Natural killer cell (primary cell): ENCODE results near the gene CHMP3. TPM values are rescaled to one million over a fixed set of nuclear protein-coding genes. Genes with fewer than 3 reads are reported as not detected.

ENCODE experiments used
- ATAC-seq, 3 donors: fragments of 150-1000 bp in 2 of 3; fragments of 200-7000 bp in 1 of 3; cut with Tn5 transposase; 1 replicate in 1 of 3; 2 replicates in 2 of 3; pipeline ENCODE4 v1.10.0; 2021; ENCODE audit warnings: mild to moderate bottlenecking in 2 of 3, moderate library complexity in 2 of 3
- DNase-seq, 2 donors: peaks; one replicate each; pipeline versions ENCODE4 v3.0.0 to v3.0.0-alpha.2; 2013 to 2021; ENCODE audit warnings: mixed read lengths in 1 of 2
- H3K27ac ChIP-seq: one replicate; pipeline ENCODE4 v1.5.1; 2013; ENCODE audit warnings: mild to moderate bottlenecking, low read length
- H3K27me3 ChIP-seq: one replicate; pipeline ENCODE4 v1.6.1; 2013; ENCODE audit warnings: low read length; ENCODE audit not compliant: control insufficient read depth, insufficient read depth
- H3K36me3 ChIP-seq: one replicate; pipeline ENCODE4 v1.6.1; 2013; ENCODE audit warnings: low read length; ENCODE audit not compliant: control insufficient read depth, insufficient read depth
- H3K4me1 ChIP-seq: one replicate; pipeline ENCODE4 v1.6.1; 2013; ENCODE audit warnings: low read length; ENCODE audit not compliant: control insufficient read depth, insufficient read depth
- H3K4me3 ChIP-seq: one replicate; pipeline ENCODE4 v1.5.1; 2013; ENCODE audit warnings: low read length
- H3K9me3 ChIP-seq: one replicate; pipeline ENCODE4 v1.6.1; 2013; ENCODE audit warnings: low read length; ENCODE audit not compliant: control insufficient read depth, insufficient read depth
- H3K27ac Mint-ChIP-seq, 2 donors: one replicate each; pipeline ENCODE4 v1.8.0; 2022; ENCODE audit warnings: mild to moderate bottlenecking in 2 of 2, mixed read lengths in 2 of 2, moderate library complexity in 1 of 2
- H3K27me3 Mint-ChIP-seq, 2 donors: one replicate each; pipeline ENCODE4 v1.8.0; 2022; ENCODE audit warnings: low read depth in 2 of 2, mixed read lengths in 2 of 2
- H3K36me3 Mint-ChIP-seq: one replicate; pipeline ENCODE4 v1.8.0; 2022; ENCODE audit warnings: mixed read lengths
- H3K4me1 Mint-ChIP-seq, 2 donors: one replicate each; pipeline ENCODE4 v1.8.0; 2022; ENCODE audit warnings: mixed read lengths in 2 of 2
- H3K4me3 Mint-ChIP-seq: one replicate; pipeline ENCODE4 v1.8.0; 2022; ENCODE audit warnings: mild to moderate bottlenecking, moderate library complexity, mixed read lengths
- H3K9me3 Mint-ChIP-seq, 2 donors: one replicate each; pipeline ENCODE4 v1.8.0; 2022; ENCODE audit warnings: mixed read lengths in 2 of 2
- WGBS: methylation state at CpG from one replicate; pipeline ENCODE4 v1.1.7; 2013; ENCODE audit warnings: missing lambda C conversion rate; ENCODE audit not compliant: insufficient coverage; 5-methylcytosine and 5-hydroxymethylcytosine counted together
- intact Hi-C: fragments of 100-400 bp; cut with micrococcal nuclease; formaldehyde crosslinking; loops from one replicate; pipeline ENCODE4 v1.14.2; 2022
- total RNA-seq, 4 donors: library from RNA; stranded (reverse); fragments of 120-200 nt in 1 of 4; gene quantifications; one replicate each; pipeline versions ENCODE4 v1.2.3 to v1.2.4, GENCODE V29; 2013 to 2022
- TF ChIP-seq, protein P1 (sequence below): fragments of 200-600 bp; IDR thresholded peaks from one replicate; pipeline ENCODE4 v1.8.0; 2022; ENCODE audit warnings: antibody characterized with exemption

The CHMP3 gene
- total RNA-seq, 3 donors from 2014 or later (not counting 1 experiment from before 2014, with no cell fraction given): 47.4 to 50.3 (median 49.3) TPM

DNA sequence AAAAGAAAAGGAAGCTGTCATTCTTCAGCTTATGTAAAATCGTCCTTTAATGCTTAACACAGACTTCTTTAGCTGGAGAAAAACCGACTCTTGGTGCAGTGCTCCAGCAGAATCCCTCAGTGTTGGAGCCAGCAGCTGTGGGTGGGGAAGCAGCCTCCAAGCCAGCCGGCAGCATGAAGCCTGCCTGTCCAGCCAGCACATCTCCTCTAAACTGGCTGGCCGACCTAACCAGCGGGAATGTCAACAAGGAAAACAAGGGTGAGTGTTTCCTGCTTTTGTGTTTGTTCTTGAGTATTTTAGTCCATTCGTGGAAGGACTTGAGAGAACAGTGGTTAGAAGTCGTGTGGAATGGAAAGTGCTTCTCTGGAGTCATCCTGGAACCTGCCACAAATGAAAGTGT is 83.1 kb downstream of the CHMP3 start:
- peak overlapping the region in 1 of 2 donors; percentile 34 for H3K27ac Mint-ChIP-seq

DNA sequence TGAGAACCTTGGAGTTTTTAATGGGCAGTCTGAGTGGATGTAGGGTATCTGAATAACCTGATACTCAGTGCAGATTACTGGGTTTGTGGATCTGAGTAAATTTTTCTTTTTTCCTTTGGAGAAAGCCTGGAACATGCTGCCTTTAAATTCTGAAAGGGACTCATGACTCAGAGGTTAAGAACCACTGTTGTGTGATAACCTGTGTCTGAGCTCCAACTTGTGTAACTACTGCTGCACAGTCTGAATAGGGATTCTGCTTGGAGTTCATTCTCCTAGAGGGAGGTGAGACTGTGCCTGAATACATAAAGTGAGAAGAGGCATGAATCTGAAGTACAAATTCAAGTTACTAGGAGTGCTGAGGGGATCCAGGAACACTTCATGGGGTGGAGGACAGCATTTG is 85.9 kb downstream of the CHMP3 start:
- peaks cover 95% of the 10 kb centered on the region for H3K36me3 ChIP-seq
- H3K4me1 Mint-ChIP-seq: peaks cover 25 to 27% of the 10 kb centered on the region in 2 donors
- peak overlapping the region in 1 of 2 donors; percentile 21 for H3K27ac Mint-ChIP-seq
- no peaks in the 10 kb centered on the region for H3K4me1 ChIP-seq
- H3K27me3 ChIP-seq: no peaks in the 10 kb centered on the region
- no peaks in the 10 kb centered on the region for H3K9me3 Mint-ChIP-seq
- no peak overlapping the region for H3K4me3 ChIP-seq
- intact Hi-C loops: no loop called here
- ATAC-seq: no peak
- TF ChIP-seq, protein P1, sequence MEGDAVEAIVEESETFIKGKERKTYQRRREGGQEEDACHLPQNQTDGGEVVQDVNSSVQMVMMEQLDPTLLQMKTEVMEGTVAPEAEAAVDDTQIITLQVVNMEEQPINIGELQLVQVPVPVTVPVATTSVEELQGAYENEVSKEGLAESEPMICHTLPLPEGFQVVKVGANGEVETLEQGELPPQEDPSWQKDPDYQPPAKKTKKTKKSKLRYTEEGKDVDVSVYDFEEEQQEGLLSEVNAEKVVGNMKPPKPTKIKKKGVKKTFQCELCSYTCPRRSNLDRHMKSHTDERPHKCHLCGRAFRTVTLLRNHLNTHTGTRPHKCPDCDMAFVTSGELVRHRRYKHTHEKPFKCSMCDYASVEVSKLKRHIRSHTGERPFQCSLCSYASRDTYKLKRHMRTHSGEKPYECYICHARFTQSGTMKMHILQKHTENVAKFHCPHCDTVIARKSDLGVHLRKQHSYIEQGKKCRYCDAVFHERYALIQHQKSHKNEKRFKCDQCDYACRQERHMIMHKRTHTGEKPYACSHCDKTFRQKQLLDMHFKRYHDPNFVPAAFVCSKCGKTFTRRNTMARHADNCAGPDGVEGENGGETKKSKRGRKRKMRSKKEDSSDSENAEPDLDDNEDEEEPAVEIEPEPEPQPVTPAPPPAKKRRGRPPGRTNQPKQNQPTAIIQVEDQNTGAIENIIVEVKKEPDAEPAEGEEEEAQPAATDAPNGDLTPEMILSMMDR: no peak
- no peak overlapping the region for H3K27ac ChIP-seq
- no peak overlapping the region for H3K4me3 Mint-ChIP-seq
- H3K36me3 Mint-ChIP-seq: peaks cover 53% of the 10 kb centered on the region
- no peaks in the 10 kb centered on the region for H3K9me3 ChIP-seq
- no peaks in the 10 kb centered on the region for H3K27me3 Mint-ChIP-seq
- DNase-seq: no peak

More for the DNA sequence above, 83.1 kb downstream of the CHMP3 start:
- H3K4me3 Mint-ChIP-seq: no peak overlapping the region
- no peak for ATAC-seq
- peaks cover 18 to 28% of the 10 kb centered on the region in 2 donors for H3K4me1 Mint-ChIP-seq
- TF ChIP-seq, protein P1: no peak
- intact Hi-C loops: no loop called here
- Histone ChIP-seq H3K9me3 (no peaks in the 10 kb centered on the region), H3K27ac (no peak overlapping the region), H3K36me3 (peaks cover 99% of the 10 kb centered on the region), H3K4me3 (no peak overlapping the region), H3K4me1 (no peaks in the 10 kb centered on the region), H3K27me3 (no peaks in the 10 kb centered on the region)
- DNase-seq: no peak
- peaks cover 66% of the 10 kb centered on the region for H3K36me3 Mint-ChIP-seq
- H3K9me3 Mint-ChIP-seq: no peaks in the 10 kb centered on the region
- H3K27me3 Mint-ChIP-seq: no peaks in the 10 kb centered on the region
- 89% methylated on average over 7 of the region's 7 CpGs for WGBS

DNA sequence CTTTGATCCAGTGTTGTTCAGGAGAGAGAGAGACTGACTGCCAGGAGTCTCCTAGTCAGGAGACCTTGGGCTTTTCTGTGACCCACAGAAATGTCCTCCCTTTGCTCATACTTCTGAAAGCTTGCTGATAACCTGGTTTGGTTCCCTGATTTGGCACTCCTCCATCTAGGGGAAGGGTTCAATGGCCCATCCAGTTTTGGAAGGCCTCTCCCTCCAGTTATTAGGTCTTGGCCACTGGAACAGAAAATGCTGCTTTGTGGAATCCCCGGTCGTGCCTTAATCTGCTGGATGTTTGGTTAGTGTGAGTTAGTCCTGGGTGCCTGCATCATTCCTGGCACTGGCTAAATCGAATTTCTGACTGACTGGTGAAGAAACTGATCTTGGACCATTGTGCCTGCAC is 86.3 kb downstream of the CHMP3 start:
- Mint-ChIP-seq H3K36me3 (peaks cover 57% of the 10 kb centered on the region), H3K4me3 (no peak overlapping the region)

DNA sequence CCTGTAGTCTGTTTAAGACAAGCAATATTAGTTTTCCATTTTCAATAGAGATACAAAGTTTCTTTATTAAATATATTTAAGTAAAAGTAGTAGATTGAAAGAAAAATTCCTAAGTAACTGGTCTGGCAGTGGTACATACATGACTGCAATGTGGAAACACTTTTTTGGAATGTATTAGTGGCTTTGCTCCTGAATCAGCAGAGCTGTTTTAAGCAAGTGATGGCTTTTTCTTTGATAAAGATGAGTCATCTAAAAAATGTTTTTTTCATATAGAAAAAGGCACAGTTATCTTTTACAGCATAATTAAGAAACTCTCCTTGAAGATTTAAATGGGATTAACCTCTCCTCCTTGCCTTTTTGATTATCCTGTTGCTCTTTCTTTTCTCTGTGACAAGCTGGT is 87.2 kb downstream of the CHMP3 start:
- Mint-ChIP-seq H3K27me3 (no peaks in the 10 kb centered on the region), H3K4me1 (peaks cover 25 to 28% of the 10 kb centered on the region in 2 donors), H3K9me3 (no peaks in the 10 kb centered on the region), H3K36me3 (peaks cover 56% of the 10 kb centered on the region), H3K4me3 (no peak overlapping the region), H3K27ac (peak overlapping the region in 1 of 2 donors; percentile 7)
- H3K36me3 ChIP-seq: peaks cover 94% of the 10 kb centered on the region
- H3K4me1 ChIP-seq: no peaks in the 10 kb centered on the region
- no peak overlapping the region for H3K27ac ChIP-seq
- TF ChIP-seq, protein P1: no peak
- no peaks in the 10 kb centered on the region for H3K27me3 ChIP-seq
- no peak for DNase-seq
- no peaks in the 10 kb centered on the region for H3K9me3 ChIP-seq
- H3K4me3 ChIP-seq: no peak overlapping the region
- ATAC-seq: no peak
- intact Hi-C loops: no loop called here

More for the DNA sequence above, 86.3 kb downstream of the CHMP3 start:
- WGBS: 92% methylated on average over 3 of the region's 3 CpGs
- Mint-ChIP-seq H3K27ac (no peak overlapping the region), H3K4me1 (peaks cover 25 to 28% of the 10 kb centered on the region in 2 donors), H3K27me3 (no peaks in the 10 kb centered on the region), H3K9me3 (no peaks in the 10 kb centered on the region)
- no peaks in the 10 kb centered on the region for H3K27me3 ChIP-seq
- intact Hi-C loops: no loop called here
- no peak for DNase-seq
- no peak for ATAC-seq
- H3K27ac ChIP-seq: no peak overlapping the region
- peaks cover 95% of the 10 kb centered on the region for H3K36me3 ChIP-seq
- no peak overlapping the region for H3K4me3 ChIP-seq
- TF ChIP-seq, protein P1: no peak
- H3K9me3 ChIP-seq: no peaks in the 10 kb centered on the region
- no peaks in the 10 kb centered on the region for H3K4me1 ChIP-seq
